Measurements from ENCODE around the gene PTPRT.

GRCh38 chr20:42895020-42895419 lies 294.7 kb downstream of the PTPRT start:
- TF ChIP-seq REST (tag by site-specific recombination; IDR thresholded peaks at IDR 0.05) (no peak), ZSCAN16 (tag by site-specific recombination; IDR thresholded peaks at IDR 0.05) (no peak), CTCF (tag by site-specific recombination; IDR thresholded peaks at IDR 0.05) (no peak), ZNF239 (tag by site-specific recombination; IDR thresholded peaks at IDR 0.05) (no peak), ZBTB49 (tag by site-specific recombination; IDR thresholded peaks at IDR 0.05; ENCODE audit: low read depth) (no peak), KLF1 (tag by site-specific recombination; IDR thresholded peaks at IDR 0.05) (no peak), ZNF292 (tag by site-specific recombination; IDR thresholded peaks at IDR 0.05; ENCODE audit: borderline replicate concordance, low read depth) (no peak), ZNF596 (tag by site-specific recombination; IDR thresholded peaks at IDR 0.05) (no peak)
